Activated CD4-positive, alpha-beta T cell treated with anti-CD3 and anti-CD28 coated beads, Interleukin-2, amount 10 ng/mL, durations not matched to agents 7 days and 5 days (primary cell): Measurements from ENCODE around the gene IFNA1. TPM values are rescaled to one million over a fixed set of nuclear protein-coding genes. Genes with fewer than 3 reads are reported as not detected.
"Not testable (repeated sequence)": the region's sequence is repeated elsewhere in the genome, so short reads cannot be mapped to it uniquely, and the experiment has no call there.

ENCODE experiments used
- CTCF ChIA-PET: fragments of 350-600 bp; sonication (Branson Sonifier 250); formaldehyde crosslinking; loops from one replicate; lab custom pipeline; 2021; ENCODE audit warnings: antibody characterized with exemption; lab: Charles Lee
- POLR2A ChIA-PET: fragments of 350-600 bp; sonication (Branson Sonifier 250); formaldehyde crosslinking; loops from one replicate; lab custom pipeline; 2021; ENCODE audit warnings: antibody characterized with exemption; lab: Charles Lee
- DNase-seq: peaks from one replicate; pipeline ENCODE4 v3.0.0-alpha.2; 2020
- H3K27ac Mint-ChIP-seq: one replicate; pipeline ENCODE4 v1.8.0; 2021; ENCODE audit warnings: mild to moderate bottlenecking, moderate library complexity, mixed read lengths
- H3K27me3 Mint-ChIP-seq: one replicate; pipeline ENCODE4 v1.8.0; 2021; ENCODE audit warnings: mixed read lengths
- H3K36me3 Mint-ChIP-seq: one replicate; pipeline ENCODE4 v1.8.0; 2021; ENCODE audit warnings: low read depth, mixed read lengths
- H3K4me1 Mint-ChIP-seq: one replicate; pipeline ENCODE4 v1.8.0; 2021; ENCODE audit warnings: mixed read lengths
- H3K4me3 Mint-ChIP-seq: one replicate; pipeline ENCODE4 v1.8.0; 2021; ENCODE audit warnings: mild to moderate bottlenecking, moderate library complexity, mixed read lengths
- H3K9me3 Mint-ChIP-seq: one replicate; pipeline ENCODE4 v1.8.0; 2021; ENCODE audit warnings: mixed read lengths
- total RNA-seq, 2 experiments: library from RNA; stranded (reverse); gene quantifications; one replicate each; pipeline ENCODE4 v1.2.3, GENCODE V29; 2021

IFNA1 gene
- total RNA-seq, 2 experiments from 2014 or later: not detected

DNA sequence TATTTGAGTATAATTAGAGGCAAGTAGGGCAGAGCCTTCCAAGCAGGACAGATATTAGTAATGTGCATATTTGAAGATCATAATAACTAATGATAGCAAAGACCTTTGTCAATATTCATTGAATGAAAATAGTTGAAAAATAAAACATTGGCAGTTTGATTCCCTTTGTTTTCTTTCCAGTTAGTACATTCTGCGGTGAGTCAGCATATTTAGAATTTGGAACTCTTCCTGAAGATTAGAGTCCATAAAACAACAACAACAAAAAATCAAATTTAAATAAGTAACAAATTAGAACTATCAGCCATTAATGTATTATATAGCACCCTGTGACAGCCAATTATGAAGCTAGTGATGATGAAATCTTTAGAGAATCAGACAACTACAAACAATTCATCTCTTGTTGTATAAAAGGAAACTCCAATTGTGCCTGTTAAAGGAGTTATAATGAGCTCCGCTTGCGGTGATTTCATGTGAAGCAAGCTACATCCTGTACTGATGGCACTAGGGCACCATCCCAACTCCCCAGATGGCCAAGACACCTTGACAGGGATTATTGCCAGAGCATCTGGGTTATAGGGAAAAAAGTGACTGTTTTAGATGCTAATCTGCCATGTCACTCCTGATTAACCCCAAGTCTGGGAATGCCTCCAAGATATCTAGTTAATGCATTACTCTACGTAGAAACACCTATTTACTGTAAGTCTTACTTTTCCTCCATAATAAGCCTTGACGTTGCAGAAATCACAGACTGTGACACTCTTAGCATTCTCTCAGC lies 24.6 kb upstream of the IFNA1 start:
- no peak overlapping the region for H3K4me3 Mint-ChIP-seq
- H3K4me1 Mint-ChIP-seq: no peaks in the 10 kb centered on the region
- no peaks in the 10 kb centered on the region for H3K36me3 Mint-ChIP-seq
- ChIA-PET CTCF (interaction anchor here (0.6 kb wide), 1 partner anchor 1284 kb away, joined by 3 read pairs; no protein-coding TSS in a partner anchor), POLR2A (no interaction called here)
- H3K27me3 Mint-ChIP-seq: peaks cover 12% of the 10 kb centered on the region
- no peak overlapping the region for H3K27ac Mint-ChIP-seq
- no peaks in the 10 kb centered on the region for H3K9me3 Mint-ChIP-seq
- no peak for DNase-seq

DNA sequence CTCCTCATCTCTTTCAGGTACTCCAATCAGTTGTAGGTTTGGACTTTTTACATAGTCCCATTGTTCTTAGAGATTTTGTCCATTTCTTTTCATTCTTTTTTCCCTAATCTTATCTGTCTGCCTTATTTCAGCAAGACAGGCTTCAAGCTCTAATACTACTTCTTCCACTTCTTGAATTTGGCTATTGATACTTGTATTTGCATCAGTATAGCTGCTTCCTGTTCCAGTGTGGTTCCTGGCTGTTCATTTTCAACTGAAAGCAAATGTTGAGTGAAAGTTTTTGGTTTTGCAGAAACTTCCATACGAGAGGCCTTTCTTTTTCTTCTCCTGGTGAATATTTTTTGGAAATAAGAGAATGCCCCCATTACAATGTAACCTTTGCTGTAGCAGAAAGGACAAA lies 12.0 kb upstream of the IFNA1 start:
- CTCF ChIA-PET: no interaction called here

DNA sequence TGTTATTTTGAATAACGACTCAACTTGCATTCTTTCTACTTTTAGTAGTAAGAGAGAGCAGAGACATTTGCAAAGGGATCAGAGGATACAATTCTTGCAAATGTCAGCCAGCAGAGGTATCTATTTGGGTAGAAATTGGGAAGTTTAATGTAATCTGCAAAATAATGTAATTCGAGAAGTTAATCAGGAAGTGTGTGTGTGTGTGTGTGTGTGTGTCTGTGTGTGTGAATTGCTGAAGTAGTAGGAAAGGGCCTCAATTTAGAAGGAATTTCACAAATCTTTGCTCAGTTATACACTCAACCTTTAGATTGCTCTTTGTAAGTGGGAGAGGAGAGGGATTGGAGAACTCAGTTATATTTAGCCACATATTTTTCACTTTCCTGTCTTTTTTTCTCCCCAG lies 11.0 kb upstream of the IFNA1 start:
- Mint-ChIP-seq H3K4me1 (no peaks in the 10 kb centered on the region), H3K36me3 (no peaks in the 10 kb centered on the region), H3K4me3 (no peak overlapping the region), H3K9me3 (no peaks in the 10 kb centered on the region), H3K27me3 (peaks cover 51% of the 10 kb centered on the region), H3K27ac (no peak overlapping the region)
- ChIA-PET CTCF (no interaction called here), POLR2A (no interaction called here)
- DNase-seq: no peak

More for the DNA sequence above, 12.0 kb upstream of the IFNA1 start:
- no peaks in the 10 kb centered on the region for H3K36me3 Mint-ChIP-seq
- H3K9me3 Mint-ChIP-seq: no peaks in the 10 kb centered on the region
- H3K4me3 Mint-ChIP-seq: no peak overlapping the region
- peaks cover 49% of the 10 kb centered on the region for H3K27me3 Mint-ChIP-seq
- no peaks in the 10 kb centered on the region for H3K4me1 Mint-ChIP-seq
- no peak overlapping the region for H3K27ac Mint-ChIP-seq
- DNase-seq: no peak
- POLR2A ChIA-PET: no interaction called here

DNA sequence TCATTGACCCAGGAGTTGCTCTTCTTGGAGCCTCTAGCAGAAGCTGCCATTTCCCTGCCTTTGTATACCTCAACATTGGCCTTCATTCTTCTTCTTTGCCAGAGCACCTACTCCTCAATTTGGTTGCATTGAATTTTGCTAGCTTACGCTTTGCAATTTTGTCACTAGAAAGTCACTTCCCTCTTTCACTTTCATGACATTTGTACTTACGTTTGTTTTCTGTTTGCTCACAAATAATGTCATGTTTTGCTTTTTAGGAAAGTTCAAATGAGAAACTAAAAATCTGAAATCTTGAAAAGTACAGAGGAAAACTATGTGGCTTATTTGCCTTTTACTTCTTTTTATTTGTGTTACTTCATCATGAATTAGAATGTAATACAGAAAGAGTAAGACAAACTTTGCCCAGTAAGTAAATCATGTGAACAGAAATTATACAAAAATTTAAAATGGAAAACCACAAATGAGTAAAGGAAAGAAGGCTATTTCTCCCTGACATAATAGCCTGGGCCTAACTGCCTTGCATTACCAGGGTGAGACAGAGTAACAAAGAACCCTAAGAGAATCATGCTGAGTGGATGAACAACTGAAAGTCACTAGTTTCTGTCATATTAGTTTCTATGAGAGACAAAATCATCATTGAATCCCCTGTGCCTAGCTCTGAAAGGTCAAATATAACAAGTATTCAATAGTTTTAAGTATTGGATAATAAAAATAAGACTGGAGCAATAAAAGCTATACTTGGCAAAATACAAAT lies 7.4 kb upstream of the IFNA1 start:
- POLR2A ChIA-PET: no interaction called here
- Mint-ChIP-seq H3K9me3 (no peaks in the 10 kb centered on the region), H3K27ac (no peak overlapping the region), H3K36me3 (no peaks in the 10 kb centered on the region), H3K27me3 (peaks cover 38% of the 10 kb centered on the region), H3K4me1 (no peaks in the 10 kb centered on the region), H3K4me3 (no peak overlapping the region)
- CTCF ChIA-PET: no interaction called here
- DNase-seq: no peak

DNA sequence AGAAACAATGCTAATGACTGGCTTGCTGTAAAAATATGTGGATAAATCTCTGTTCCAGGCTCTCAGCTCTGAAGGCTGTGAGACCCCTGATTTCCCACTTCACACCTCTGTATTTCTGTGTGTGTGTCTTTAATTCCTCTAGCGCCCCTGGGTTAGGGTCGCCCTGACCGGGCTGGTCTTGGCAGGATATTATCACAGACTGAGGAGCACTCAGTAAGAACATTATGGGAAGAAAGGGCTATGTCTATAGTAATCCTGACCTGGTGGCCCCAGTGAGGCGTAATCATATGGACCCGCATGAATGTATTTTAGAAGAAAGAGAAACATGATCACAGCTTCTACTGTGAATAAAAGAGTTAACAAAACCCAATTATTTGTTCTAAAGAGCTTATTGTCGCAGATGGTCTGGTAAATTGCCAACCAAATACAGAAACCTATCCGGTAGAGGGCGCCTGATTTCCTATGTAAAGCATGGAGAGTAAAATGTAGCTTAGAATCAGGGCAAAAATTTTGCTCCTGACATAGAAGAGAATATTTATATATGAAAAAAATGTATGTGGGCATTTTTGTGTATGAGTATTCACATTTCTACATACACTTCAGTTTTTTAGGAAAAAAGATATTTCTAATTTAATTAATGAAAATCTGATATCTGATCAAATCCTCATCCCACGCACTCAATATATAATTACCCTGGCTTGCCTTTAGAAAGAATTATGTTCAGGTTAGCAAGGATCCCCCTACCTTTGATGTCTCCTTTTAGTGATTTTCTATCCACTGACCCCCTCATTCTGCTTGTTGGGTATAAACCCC lies 5.8 kb upstream of the IFNA1 start:
- ChIA-PET CTCF (interaction anchor here (1.0 to 1.2 kb wide), 6 partner anchors 11 to 198 kb away, joined by 3 read pairs; no protein-coding TSS in a partner anchor), POLR2A (no interaction called here)
- Mint-ChIP-seq H3K36me3 (no peaks in the 10 kb centered on the region), H3K4me3 (no peak overlapping the region), H3K27me3 (peaks cover 29% of the 10 kb centered on the region), H3K9me3 (no peaks in the 10 kb centered on the region), H3K4me1 (no peaks in the 10 kb centered on the region), H3K27ac (no peak overlapping the region)
- DNase-seq: peak; percentile 72

DNA sequence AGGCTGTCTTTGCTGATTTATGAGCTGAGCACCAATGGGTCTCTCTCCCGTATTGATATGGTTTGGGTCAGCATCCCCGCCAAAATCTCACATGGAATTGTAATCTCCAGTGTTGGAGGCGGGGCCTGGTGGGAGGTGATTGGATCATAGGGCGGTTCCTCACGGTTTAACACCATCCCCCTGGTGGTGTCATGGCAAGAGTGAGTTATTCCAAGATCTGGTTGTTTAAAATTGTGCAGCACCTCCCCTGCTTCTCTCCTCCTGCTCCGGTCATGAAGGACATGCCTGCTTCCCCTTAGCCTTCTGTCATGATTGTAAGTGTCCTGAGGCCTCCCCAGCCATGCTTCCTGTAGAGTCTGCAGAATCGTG lies 5.2 kb upstream of the IFNA1 start:
- H3K4me1 Mint-ChIP-seq, H3K4me3 Mint-ChIP-seq, H3K9me3 Mint-ChIP-seq, POLR2A ChIA-PET, H3K36me3 Mint-ChIP-seq, DNase-seq, H3K27ac Mint-ChIP-seq: not testable (repeated sequence)
- H3K27me3 Mint-ChIP-seq: peaks cover 29% of the 10 kb centered on the region
- CTCF ChIA-PET: interaction anchor here (1.0 to 1.2 kb wide), 5 partner anchors 13 to 199 kb away, joined by 3 read pairs; no protein-coding TSS in a partner anchor

DNA sequence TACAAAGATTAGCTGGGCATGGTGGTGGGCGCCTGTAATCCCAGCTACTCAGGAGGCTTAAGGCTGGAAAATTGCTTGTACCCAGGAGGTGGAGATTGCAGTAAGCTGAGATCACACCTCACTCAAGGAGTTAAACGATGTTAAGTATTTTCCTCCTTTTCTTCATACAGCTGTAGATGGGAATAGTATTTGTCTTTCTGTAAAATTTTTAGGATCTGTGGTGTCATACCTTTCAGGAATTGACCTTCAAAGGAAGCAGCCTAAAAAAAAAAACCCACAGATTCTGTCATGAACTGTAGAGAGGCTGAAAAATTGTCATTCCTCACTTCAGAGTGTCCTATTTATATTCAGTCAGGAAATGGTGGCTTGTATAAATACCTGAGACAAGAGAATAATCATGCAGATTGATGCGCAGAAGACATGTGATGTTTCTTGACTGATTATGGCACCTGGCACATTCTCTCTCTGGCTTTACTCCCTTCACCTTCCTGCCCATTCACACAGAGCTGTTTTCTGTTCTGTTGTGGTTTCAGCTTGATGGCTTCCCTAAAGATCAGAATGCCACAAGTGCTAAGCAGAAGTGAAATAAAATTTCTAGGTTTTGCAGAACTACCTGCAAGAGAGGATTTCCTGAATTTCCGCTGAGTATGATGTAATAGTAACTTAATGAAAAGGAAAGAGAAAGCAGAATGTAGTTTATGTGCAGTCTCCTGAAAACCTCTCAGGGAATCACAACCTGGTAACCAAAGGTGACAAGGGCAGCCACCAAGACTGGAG lies 3.8 kb downstream of the IFNA1 start:
- H3K4me1 Mint-ChIP-seq: peaks cover 18% of the 10 kb centered on the region
- DNase-seq: peak; percentile 48
- no peaks in the 10 kb centered on the region for H3K36me3 Mint-ChIP-seq
- H3K4me3 Mint-ChIP-seq: peak overlapping the region; percentile 9
- H3K9me3 Mint-ChIP-seq: no peaks in the 10 kb centered on the region
- peaks cover 26% of the 10 kb centered on the region for H3K27me3 Mint-ChIP-seq
- CTCF ChIA-PET: interaction anchor here (0.6 to 1.3 kb wide), 2 partner anchors 10 to 176 kb away, joined by 3 read pairs; no protein-coding TSS in a partner anchor
- POLR2A ChIA-PET: no interaction called here
- peak overlapping the region; percentile 74 for H3K27ac Mint-ChIP-seq

DNA sequence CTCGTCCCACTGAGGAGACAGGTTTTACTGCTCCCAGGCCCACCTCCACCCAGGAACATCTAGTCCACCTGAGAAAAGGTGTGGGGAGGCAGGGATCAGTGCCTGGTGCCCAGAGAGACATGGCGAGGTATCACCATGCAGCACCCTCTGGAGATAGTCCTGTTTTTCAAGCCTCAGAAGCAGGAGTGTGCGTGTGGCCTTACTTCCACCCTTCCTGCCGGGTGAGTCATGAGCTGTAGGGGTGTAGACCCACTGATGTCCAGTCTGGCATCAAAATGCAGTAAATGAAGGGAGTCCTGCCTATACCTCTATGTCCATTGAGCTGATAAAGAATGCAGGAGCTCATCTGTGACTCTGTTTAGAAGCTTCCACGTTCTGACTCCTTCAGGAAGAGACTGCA lies 9.1 kb downstream of the IFNA1 start:
- H3K4me3 Mint-ChIP-seq, DNase-seq, CTCF ChIA-PET, POLR2A ChIA-PET, H3K27ac Mint-ChIP-seq, H3K36me3 Mint-ChIP-seq, H3K9me3 Mint-ChIP-seq, H3K4me1 Mint-ChIP-seq: not testable (repeated sequence)
- H3K27me3 Mint-ChIP-seq: peaks cover 27% of the 10 kb centered on the region

DNA sequence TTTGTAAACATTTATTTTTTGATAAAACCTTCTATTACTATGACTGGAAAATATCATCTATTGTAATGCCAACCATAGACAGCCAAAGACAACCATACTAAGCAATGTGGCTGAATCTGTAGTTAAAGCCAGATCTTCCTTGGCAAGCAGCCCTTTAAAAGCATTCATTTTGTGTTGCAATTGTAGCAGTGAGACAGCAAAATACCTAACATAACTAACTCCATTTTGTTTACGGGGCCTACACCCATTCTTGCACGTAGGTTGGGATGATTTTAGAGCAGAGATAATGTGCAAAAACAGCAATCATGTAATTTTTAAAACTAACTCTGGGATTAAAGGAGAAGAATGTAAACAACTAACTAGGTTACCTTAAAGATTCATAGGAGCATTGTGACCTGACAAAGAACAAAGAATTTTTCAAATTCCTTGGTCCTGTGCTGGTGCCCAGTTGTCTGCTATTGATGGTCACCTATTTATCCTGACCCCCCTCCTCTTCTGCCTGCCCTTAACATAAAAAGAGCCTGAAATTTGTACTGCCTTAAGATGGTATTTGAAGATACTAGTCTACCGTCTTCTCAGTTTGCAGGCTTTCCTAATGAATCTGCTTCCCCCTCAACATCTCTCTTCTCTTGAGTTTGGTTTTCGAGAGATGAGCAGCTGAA lies 10.6 kb downstream of the IFNA1 start:
- ChIA-PET POLR2A (no interaction called here), CTCF (no interaction called here)
- Mint-ChIP-seq H3K4me3 (no peak overlapping the region), H3K36me3 (no peaks in the 10 kb centered on the region), H3K9me3 (no peaks in the 10 kb centered on the region), H3K27ac (no peak overlapping the region), H3K27me3 (peaks cover 26% of the 10 kb centered on the region), H3K4me1 (no peaks in the 10 kb centered on the region)
- no peak for DNase-seq

DNA sequence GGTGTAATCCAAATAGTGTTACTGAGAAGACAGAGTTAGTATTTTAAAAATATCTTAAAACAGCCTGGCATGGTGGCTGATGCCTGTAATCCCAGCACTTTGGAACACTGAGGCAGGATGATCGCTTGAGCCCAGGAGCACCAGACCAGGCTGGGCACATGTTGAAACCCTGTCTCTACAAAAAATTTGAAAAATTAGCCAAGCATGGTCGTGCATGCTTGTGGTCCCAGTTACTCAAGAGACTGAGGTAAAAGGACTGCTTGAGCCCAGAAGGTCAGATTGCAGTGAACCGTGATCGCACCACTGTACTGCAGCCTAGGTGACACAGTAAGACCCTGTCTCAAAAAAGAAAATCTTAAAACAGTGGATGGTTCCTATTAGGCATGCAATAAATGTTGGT lies 12.4 kb downstream of the IFNA1 start:
- Mint-ChIP-seq H3K27ac (no peak overlapping the region), H3K36me3 (no peaks in the 10 kb centered on the region), H3K4me1 (no peaks in the 10 kb centered on the region), H3K27me3 (peaks cover 26% of the 10 kb centered on the region), H3K9me3 (no peaks in the 10 kb centered on the region), H3K4me3 (no peak overlapping the region)
- ChIA-PET CTCF (interaction anchor here (1.4 kb wide), 1 partner anchor 126 kb away, joined by 3 read pairs; no protein-coding TSS in a partner anchor), POLR2A (no interaction called here)
- no peak for DNase-seq

DNA sequence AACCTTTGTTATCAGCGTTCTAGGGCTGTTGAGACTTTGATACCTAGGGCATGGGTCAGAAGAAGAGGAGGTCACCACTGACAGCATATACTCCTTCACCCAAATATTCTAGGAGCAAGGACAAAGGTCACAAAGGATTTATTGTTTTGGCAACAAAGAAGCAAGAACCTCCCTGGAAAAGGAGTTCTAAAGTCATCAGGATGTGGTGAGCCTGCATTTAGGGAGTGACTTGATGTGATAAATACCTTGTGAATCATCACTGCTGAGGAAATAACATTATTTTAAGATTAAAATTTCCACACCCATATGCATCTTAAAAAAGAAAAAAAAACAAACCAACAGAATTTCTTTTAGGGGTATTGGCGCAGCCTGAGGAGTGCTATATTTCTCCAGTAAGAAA lies 13.9 kb downstream of the IFNA1 start:
- Mint-ChIP-seq H3K4me1 (no peaks in the 10 kb centered on the region), H3K9me3 (no peaks in the 10 kb centered on the region), H3K36me3 (no peaks in the 10 kb centered on the region), H3K27ac (no peak overlapping the region), H3K4me3 (no peak overlapping the region), H3K27me3 (peaks cover 27% of the 10 kb centered on the region)
- ChIA-PET POLR2A (no interaction called here), CTCF (no interaction called here)
- no peak for DNase-seq

DNA sequence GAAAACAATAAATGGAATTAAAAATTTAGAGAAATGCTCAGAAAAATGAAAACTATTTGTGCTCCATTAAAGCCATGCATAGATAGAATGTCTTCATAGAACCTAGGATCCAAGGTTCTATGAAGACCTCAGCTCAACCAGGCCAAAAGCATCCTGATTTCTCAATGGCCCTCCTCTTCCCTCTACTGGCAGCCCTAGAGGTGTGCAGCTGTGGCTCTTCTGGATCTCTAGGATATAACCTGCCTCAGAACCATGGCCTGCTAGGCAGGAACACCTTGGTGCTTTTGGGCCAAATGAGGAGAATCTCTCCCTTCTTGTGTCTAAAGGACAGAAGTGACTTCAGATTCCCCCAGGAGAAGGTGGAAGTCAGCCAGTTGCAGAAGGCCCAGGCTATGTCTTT lies 15.1 kb downstream of the IFNA1 start:
- peak; percentile 34 for DNase-seq
- ChIA-PET CTCF (interaction anchor here (0.6 to 1.4 kb wide), 3 partner anchors 126 to 596 kb away, joined by 3 to 8 read pairs (median 4); no protein-coding TSS in a partner anchor), POLR2A (no interaction called here)
- Mint-ChIP-seq H3K4me3 (no peak overlapping the region), H3K27ac (no peak overlapping the region), H3K9me3 (no peaks in the 10 kb centered on the region), H3K27me3 (peaks cover 29% of the 10 kb centered on the region), H3K4me1 (no peaks in the 10 kb centered on the region), H3K36me3 (no peaks in the 10 kb centered on the region)
